Measurements from ENCODE around the gene CHD2.
A peak's percentile ranks its signal among the peaks of the same experiment; 100 is the strongest.
"Not testable (repeated sequence)": the region's sequence is repeated elsewhere in the genome, so short reads cannot be mapped to it uniquely, and the experiment has no call there.

CHD2 gene

DNA sequence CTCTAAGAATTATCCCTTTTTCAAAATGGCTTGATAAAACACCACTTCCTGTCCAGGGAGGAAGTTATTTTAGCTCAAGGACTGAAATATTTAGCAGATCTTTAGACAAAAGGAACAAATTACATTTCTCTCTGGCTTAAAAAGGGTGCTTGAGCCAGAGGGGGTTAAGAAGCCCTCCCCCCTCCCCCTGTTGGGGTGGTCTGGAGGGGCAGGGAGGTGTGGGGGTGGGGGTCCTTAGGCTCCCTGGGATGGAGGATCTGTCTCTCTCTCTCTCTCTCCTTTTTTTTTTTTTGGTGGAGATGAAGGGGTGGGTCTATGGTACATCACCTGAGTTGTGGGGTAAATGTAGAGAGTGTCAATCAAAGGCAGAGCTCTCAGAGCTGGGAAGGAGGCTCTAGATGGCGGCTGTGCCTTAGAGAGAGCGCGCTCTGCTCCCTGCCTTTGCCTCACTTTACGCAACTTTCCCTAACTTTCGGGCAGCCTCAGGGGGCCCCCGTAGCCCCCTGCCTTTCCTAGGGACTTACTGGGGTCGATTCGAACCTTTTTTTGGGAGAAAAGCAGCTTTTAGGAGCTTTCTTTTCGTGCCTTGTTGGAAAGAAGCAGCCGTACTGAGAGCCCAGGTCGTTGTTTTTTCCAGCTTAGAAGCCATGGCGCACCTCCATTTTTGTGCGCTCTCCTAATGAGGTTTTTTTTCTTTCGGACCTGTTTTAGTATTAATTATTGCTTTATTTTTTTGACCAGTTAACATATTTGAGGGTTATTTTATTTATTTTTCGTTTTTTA is at the start of gene CHD2:
Gene CHD2 (plus strand): TSS at position 377 of the 783 bp plus-strand sequence. CDS start 914 bp downstream, outside the sequence.
- DNase-seq, result peak; percentile 90

DNA sequence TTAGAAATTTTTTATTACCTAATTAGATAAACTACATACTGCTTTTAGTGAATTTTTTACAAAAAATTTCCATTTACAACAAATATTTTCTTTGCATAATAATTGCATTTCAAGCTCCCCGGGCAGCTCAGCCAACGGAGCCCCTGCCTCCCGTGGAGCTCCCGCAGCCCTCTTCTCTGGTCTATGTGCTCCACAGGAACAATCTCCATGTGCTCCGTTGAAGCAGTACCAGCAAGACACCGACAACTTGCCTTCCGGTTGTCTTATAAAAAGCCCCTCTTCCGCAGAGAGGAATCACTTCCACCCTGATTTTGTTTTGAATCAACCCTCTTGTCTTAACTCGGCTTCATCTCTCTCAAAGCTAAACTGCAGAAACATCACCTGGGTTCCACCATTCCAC is 46.9 kb upstream of the CHD2 start:
- no peak for DNase-seq

DNA sequence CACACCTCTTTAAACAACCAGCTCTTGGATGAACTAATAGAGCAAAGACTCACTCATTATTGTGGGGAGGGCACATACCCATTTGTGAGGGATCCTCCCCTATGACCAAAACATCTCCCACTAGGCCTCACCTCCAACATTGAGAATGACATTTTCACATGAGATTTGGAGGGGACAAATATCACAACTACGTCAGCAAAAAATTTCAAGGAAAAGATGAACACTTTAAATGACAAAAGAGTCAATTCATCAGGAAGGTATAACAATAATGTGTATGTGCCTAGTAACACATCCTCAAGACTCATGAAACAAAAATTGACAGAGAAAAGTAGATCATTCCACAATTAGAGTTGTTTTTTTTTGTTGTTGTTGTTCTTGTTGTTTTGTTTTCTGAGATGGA is 38.4 kb upstream of the CHD2 start:
- no peak for DNase-seq

- no peak for DNase-seq
These were observed 35.9 kb upstream of the CHD2 start for GRCh38 chr15:92864127-92864814.

DNA sequence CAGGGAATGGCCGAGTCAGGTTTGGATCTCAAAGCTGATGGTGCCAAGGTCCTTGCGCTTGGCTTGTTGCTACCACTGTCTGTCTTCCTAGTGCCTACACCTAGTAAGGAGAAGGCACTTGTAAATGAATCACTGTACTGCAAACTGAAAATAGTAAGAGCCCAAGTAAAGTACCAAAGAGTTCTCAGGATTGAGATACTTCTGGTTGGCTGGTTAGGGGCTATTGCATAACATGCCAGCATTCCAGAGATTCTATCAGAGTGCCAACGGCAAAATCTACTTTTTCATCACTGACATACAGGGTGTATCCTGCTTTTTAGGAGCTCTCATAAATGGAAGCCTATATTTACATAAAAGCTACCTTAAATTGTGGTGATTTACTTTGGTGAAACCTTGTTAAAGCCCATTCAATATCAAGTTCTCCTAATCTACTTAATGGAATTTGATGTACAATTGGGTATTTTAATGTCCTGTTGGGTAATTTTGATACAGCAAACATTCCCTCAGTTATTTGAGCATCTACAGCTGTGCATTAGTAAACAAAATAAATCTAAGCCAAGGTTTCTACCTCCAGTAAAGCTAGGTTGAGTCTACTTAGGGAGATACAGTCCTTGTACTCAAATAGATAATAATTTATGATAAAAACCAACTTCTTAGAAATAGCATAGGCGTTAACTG is 30.7 kb upstream of the CHD2 start:
- peak; percentile 29 for DNase-seq

DNA sequence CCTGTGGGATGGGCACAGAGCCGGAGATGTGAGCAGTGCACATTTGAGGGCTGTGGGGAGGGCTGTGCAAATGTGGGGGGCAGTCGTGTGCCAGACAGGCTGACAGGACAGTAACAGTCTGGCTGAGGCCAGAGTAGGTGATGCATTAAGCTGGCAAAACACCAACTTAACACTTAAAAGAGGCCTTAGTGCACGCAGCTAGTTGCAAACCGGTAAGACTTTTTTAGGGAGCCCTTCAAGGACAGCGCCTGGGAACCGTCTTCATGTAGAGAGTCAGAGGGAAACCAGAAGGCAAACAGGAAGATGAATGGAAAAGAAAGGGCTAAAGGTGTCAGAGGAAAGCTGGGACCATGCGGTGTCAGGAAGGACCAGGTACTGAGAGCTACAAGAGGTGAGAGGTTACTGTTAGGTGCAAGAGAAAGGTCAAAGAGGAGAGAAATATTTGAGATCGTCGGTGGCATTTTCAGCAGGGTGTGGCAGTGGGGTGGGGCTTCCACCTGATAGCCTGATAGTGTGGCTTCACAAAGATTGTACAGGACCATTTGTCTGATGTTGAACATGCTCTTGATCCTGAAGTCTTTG is 30.0 kb upstream of the CHD2 start:
- no peak for DNase-seq

- not testable (repeated sequence) for DNase-seq
These were observed 27.2 kb upstream of the CHD2 start for GRCh38 chr15:92872967-92873366.

DNA sequence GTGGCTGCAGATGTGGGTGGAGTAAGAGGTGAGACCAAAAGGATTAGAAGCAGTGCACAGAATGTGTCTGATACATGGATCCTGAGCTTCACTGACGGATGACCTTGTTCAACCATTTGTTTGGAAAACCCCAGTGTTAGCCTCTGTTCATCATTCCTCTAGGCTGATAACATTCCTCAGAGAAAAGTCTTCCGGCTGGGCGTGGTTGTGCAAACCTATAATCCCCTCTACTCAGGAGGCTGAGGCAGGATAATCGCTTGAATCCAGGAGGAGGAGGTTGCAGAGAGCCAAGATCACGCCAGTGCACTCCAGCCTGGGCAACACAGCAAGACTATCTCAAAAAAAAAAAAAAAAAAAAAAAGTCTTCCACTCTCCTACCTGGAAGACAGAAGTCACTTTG is 23.1 kb upstream of the CHD2 start:
- no peak for DNase-seq

- DNase-seq, result no peak
These were observed 22.7 kb upstream of the CHD2 start for GRCh38 chr15:92877416-92877815.

GRCh38 chr15:92878593-92879053 is 21.5 kb upstream of the CHD2 start:
- no peak for DNase-seq

- DNase-seq, result no peak
These were observed 20.0 kb upstream of the CHD2 start for GRCh38 chr15:92879949-92880725.

GRCh38 chr15:92880796-92881195 is 19.3 kb upstream of the CHD2 start:
- no peak for DNase-seq

- no peak for DNase-seq
These were observed 18.8 kb upstream of the CHD2 start for GRCh38 chr15:92881211-92881754.

DNA sequence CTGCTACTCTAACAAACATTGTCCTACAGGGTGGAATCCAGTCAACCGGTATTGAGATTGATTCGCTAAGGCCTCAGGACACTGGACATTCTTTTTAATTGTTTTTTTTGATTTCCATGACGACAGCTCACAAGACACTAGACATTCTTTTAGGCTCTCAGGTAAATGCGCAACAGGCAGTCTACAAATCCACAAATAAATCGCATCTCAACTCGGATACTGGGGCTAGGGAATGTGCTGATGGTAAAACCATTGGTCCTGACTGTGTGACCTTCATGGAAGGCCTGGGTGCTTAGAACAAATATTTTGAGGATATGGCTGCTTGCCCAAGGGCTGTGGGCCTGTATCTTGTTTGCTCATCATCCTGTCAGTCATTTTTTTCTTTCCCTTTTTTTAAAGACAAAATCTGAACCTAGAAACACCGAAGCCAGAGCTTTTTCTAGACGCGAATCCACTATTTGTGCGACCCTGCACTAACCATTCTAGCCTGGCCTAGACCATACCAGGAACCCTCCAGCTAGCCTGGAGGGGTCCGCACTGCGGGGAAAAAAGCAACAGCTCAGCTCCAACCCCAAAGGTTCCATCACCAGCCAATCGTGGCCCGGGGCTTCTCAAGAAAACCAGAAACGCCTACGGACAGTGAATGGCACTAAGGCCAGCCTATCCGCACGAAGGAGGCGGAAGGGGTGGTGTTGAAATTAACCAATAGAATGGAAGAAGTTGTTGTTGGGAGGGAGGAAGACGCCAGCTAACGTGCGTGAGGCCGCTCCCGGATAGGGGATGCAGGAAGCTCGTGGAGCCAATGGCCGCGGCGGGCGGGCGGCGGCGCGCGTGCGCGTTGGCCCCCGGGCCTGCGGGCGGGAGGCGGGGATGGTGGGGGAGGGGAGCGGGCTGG is 18.1 kb upstream of the CHD2 start:
- peak; percentile 100 for DNase-seq

GRCh38 chr15:92882697-92883162 is 17.4 kb upstream of the CHD2 start:
- no peak for DNase-seq

DNA sequence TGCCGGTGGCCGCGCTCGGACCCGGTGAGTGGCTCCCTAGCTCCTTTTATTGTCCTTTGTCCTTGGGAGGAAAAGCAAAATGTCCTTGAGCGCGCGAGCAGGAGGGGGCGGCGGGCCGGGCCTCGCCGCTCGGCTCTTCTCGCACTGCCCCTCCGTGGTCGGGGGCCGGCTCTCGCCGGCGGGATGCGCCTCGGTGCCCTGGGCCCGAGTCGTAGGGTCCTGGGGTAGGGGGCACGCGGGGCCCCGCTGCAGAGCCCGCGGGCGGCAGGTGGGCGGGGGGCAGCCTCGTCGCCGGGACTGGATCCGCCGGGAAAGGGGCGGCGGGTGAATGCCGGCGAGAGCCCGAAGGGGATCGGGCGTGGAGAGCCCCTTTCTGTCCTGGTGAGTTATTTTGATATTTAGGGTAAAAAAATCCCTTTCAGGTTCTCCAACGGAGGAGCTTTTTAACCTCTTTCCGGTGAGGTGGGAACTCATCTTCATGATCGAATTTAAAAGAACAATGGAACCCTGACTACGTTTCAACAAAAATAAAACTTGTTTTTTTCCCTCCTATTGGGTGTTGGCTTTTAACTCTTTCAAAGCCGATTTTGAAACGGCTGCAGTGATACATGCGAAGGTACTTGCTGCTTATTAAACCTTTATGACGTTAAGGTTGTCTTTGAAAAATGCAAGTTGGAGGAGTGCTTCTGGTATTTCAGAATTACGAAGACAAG is 16.8 kb upstream of the CHD2 start:
- DNase-seq, result no peak

GRCh38 chr15:92883876-92884435 is 16.2 kb upstream of the CHD2 start:
- DNase-seq, result peak; percentile 75

GRCh38 chr15:92884436-92885223 is 15.5 kb upstream of the CHD2 start:
- DNase-seq, result peak; percentile 83
